Measurements from ENCODE around the gene PRKRIP1.

DNA sequence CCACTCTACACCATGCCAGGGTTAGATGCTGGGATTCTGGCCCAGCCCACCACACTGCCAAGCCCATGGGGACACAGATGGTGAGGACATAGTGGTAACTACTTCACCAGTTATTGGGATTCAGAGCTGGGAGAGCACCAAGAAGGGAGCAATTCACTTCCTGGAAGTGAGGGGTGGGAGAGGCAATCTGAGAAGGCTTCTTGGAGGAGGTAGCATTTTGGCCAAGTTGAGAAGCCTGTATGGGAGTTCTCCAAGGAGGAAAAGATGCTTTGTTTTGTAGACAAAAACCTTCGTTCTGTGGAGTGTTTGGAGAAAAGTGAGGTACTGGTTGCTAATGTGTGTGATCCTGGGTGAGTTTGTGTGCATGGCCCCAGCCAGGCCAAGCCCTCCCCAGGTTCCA lies 3.8 kb upstream of the PRKRIP1 start:
- TF ChIP-seq, protein P1, sequence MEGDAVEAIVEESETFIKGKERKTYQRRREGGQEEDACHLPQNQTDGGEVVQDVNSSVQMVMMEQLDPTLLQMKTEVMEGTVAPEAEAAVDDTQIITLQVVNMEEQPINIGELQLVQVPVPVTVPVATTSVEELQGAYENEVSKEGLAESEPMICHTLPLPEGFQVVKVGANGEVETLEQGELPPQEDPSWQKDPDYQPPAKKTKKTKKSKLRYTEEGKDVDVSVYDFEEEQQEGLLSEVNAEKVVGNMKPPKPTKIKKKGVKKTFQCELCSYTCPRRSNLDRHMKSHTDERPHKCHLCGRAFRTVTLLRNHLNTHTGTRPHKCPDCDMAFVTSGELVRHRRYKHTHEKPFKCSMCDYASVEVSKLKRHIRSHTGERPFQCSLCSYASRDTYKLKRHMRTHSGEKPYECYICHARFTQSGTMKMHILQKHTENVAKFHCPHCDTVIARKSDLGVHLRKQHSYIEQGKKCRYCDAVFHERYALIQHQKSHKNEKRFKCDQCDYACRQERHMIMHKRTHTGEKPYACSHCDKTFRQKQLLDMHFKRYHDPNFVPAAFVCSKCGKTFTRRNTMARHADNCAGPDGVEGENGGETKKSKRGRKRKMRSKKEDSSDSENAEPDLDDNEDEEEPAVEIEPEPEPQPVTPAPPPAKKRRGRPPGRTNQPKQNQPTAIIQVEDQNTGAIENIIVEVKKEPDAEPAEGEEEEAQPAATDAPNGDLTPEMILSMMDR (IDR thresholded peaks at IDR 0.05): no peak
- TF ChIP-seq POLR2A (IDR thresholded peaks at IDR 0.05): no peak

Data from uterus (tissue), 2 donors.